GM12878 (cell line): ENCODE data around the gene IFT88. TPM values are rescaled to one million over a fixed set of nuclear protein-coding genes. Genes with fewer than 3 reads are reported as not detected.

Experiments used
- ATAC-seq: fragments of 200-7000 bp; cut with Tn5 transposase; 3 replicates; pipeline ENCODE4 v1.9.1; 2020; ENCODE audit warnings: mild to moderate bottlenecking, moderate library complexity
- BruUV-seq: library from RNA; stranded (reverse); fragments of 400-500 nt; replicated peaks from 2 replicates; lab custom pipeline; 2021; lab: Mats Ljungman, UMichigan
- CTCF ChIA-PET: fragments of 300-600 bp; sonication (Branson Sonifier 250); formaldehyde crosslinking; extraction: SDS; loops from one replicate; lab custom pipeline; 2021; ENCODE audit warnings: inconsistent platforms; lab: Yijun Ruan, JAX
- POLR2A ChIA-PET: fragments of 350-600 bp; formaldehyde crosslinking; extraction: SDS; loops from one replicate; lab custom pipeline; 2021; ENCODE audit warnings: inconsistent platforms; lab: Charles Lee
- RAD21 ChIA-PET: fragments of 300-600 bp; sonication (Branson Sonifier 250); formaldehyde crosslinking; loops from one replicate; lab custom pipeline; 2023; ENCODE audit warnings: antibody characterized with exemption; ENCODE audit not compliant: unreplicated experiment; lab: Charles Lee
- SMC1A ChIA-PET: fragments of 300-600 bp; sonication (Branson Sonifier 250); formaldehyde crosslinking; loops from one replicate; lab custom pipeline; 2023; ENCODE audit not compliant: unreplicated experiment, uncharacterized antibody; lab: Charles Lee
- DNase-seq: peaks from one replicate; pipeline ENCODE4 v3.0.0-alpha.2; 2011; ENCODE audit warnings: low read depth, low spot score
- FAIRE-seq: peaks from 3 replicates; lab custom pipeline; 2011; peaks lifted over from hg19 to GRCh38; lab: Jason Lieb, UNC
- H2AFZ ChIP-seq: 2 replicates; pipeline ENCODE4 v1.6.0; 2011; ENCODE audit warnings: low read depth, low read length, control low read depth; ENCODE audit not compliant: control insufficient read depth
- H3K27ac ChIP-seq: 2 replicates; pipeline ENCODE4 v1.5.1; 2011; ENCODE audit warnings: control low read depth; ENCODE audit not compliant: control insufficient read depth, insufficient read depth
- H3K27me3 ChIP-seq, 2 experiments: replicated peaks in 1 of 2; 2 replicates each; pipeline versions ENCODE4 v1.6.0 to v1.6.1; 2011; ENCODE audit warnings: low read length in 1 of 2; ENCODE audit not compliant: control insufficient read depth in 2 of 2, insufficient read depth in 2 of 2
- H3K36me3 ChIP-seq, 2 experiments: 2 replicates each; pipeline ENCODE4 v1.5.1; 2011; ENCODE audit warnings: low read length in 1 of 2; ENCODE audit not compliant: control insufficient read depth in 2 of 2, insufficient read depth in 2 of 2
- H3K4me1 ChIP-seq: 2 replicates; pipeline ENCODE4 v1.6.1; 2011; ENCODE audit warnings: mild to moderate bottlenecking, low read length, moderate library complexity, mixed read lengths; ENCODE audit not compliant: control insufficient read depth, insufficient read depth
- H3K4me2 ChIP-seq: 2 replicates; pipeline ENCODE4 v1.6.0; 2011; ENCODE audit warnings: control low read depth; ENCODE audit not compliant: control insufficient read depth, insufficient read depth
- H3K4me3 ChIP-seq: fragments of 200-600 bp; sonication (generic); 2 replicates; pipeline ENCODE4 v1.5.1; 2016
- H3K79me2 ChIP-seq: 2 replicates; pipeline ENCODE4 v1.6.0; 2011; ENCODE audit warnings: low read length; ENCODE audit not compliant: control insufficient read depth, insufficient read depth
- H3K9ac ChIP-seq: 2 replicates; pipeline ENCODE4 v1.8.0; 2011; ENCODE audit warnings: low read length, control low read depth, mixed read lengths; ENCODE audit not compliant: control insufficient read depth, insufficient read depth
- H3K9me3 ChIP-seq: replicated peaks from 3 replicates; pipeline ENCODE4 v1.5.1; 2011; ENCODE audit warnings: mild to moderate bottlenecking, low read length; ENCODE audit not compliant: control insufficient read depth, insufficient read depth
- H4K20me1 ChIP-seq: 2 replicates; pipeline ENCODE4 v1.6.0; 2011; ENCODE audit not compliant: control insufficient read depth, insufficient read depth
- E2F4 ChIP-seq: IDR thresholded peaks from 2 replicates; pipeline ENCODE4 v1.6.1; 2012; ENCODE audit warnings: low read depth, low read length, improper control_type of control experiment
- HDAC6 ChIP-seq: fragments of 200-600 bp; sonication (generic); IDR thresholded peaks from one replicate; pipeline ENCODE4 v1.8.0; 2017; ENCODE audit warnings: antibody characterized with exemption; ENCODE audit not compliant: unreplicated experiment
- IRF4 ChIP-seq: IDR thresholded peaks from 2 replicates; pipeline ENCODE4 v1.6.1; 2011; ENCODE audit warnings: low read depth, low read length
- MTA2 ChIP-seq: fragments of 450-650 bp; IDR thresholded peaks from 2 replicates; pipeline ENCODE4 v1.6.1; 2016; ENCODE audit warnings: low read depth, mild to moderate bottlenecking, moderate library complexity
- MYB ChIP-seq: fragments of 150-350 bp; IDR thresholded peaks from 2 replicates; pipeline ENCODE4 v1.6.1; 2014; ENCODE audit warnings: mild to moderate bottlenecking, low read depth, low read length, borderline replicate concordance
- PKNOX1 ChIP-seq: fragments of 450-650 bp; IDR thresholded peaks from 2 replicates; pipeline ENCODE4 v1.6.1; 2016; ENCODE audit warnings: mild to moderate bottlenecking
- PRDM15 ChIP-seq: fragments of 450-650 bp; formaldehyde crosslinking; IDR thresholded peaks from 2 replicates; pipeline ENCODE4 v1.4.0; 2020; ENCODE audit warnings: mild to moderate bottlenecking, moderate library complexity
- RAD21 ChIP-seq: IDR thresholded peaks from 2 replicates; pipeline ENCODE4 v1.6.1; 2011; ENCODE audit warnings: mild to moderate bottlenecking, low read depth, low read length, moderate library complexity; ENCODE audit not compliant: insufficient read depth
- SMARCA5 ChIP-seq: fragments of 450-650 bp; IDR thresholded peaks from 2 replicates; pipeline ENCODE4 v1.6.1; 2017; ENCODE audit warnings: mild to moderate bottlenecking
- STAT3 ChIP-seq: IDR thresholded peaks from 2 replicates; pipeline ENCODE4 v1.6.1; 2011; ENCODE audit warnings: low read depth, low read length, improper control_type of control experiment
- SUPT20H ChIP-seq: IDR thresholded peaks from 2 replicates; pipeline ENCODE4 v1.6.1; 2011; ENCODE audit warnings: low read depth, mild to moderate bottlenecking, low read length, moderate library complexity, borderline replicate concordance; ENCODE audit not compliant: control insufficient read depth
- WRNIP1 ChIP-seq: IDR thresholded peaks from 2 replicates; pipeline ENCODE4 v1.6.1; 2011; ENCODE audit warnings: low read depth, low read length, improper control_type of control experiment, borderline replicate concordance
- WGBS: methylation state at CpG from one replicate; pipeline ENCODE4 v1.1.6; 2016; ENCODE audit warnings: low lambda C conversion rate; ENCODE audit not compliant: insufficient replicate concordance, insufficient coverage; ENCODE audit errors: missing lambda C conversion rate; 5-methylcytosine and 5-hydroxymethylcytosine counted together
- in situ Hi-C: fragments of 300-500 bp; cut with MboI; formaldehyde crosslinking; loops from 9 replicates; pipeline ENCODE4 v1.14.3; 2018; ENCODE audit warnings: mixed read lengths
- intact Hi-C: fragments of 100-400 bp; cut with micrococcal nuclease; formaldehyde crosslinking; loops from one replicate; pipeline ENCODE4 v1.14.2; 2022; ENCODE audit not compliant: unreplicated experiment
- polyA plus RNA-seq, 11 experiments: library from polyadenylated mRNA; depleted of rRNA in 4 of 11; unstranded in 6 of 11; stranded (reverse) in 5 of 11; fragments of >200 nt; fragmentation: Nextera tagmentation in 4 of 11; fragmentation: Illumina TruSeq in 1 of 11; extraction: Ambion mirVana in 4 of 11; extraction: Trizol in 1 of 11; gene quantifications; 1 replicate in 1 of 11; 2 replicates in 10 of 11; pipeline versions ENCODE4 v1.2.1 to v1.2.3, GENCODE V29; 2011 to 2016; ENCODE audit warnings: inconsistent platforms in 2 of 11, missing spikeins in 2 of 11, low read depth in 1 of 11
- total RNA-seq, 4 experiments: library from RNA; depleted of rRNA in 3 of 4; stranded (reverse); fragments of >200 nt in 3 of 4; fragmentation: Illumina TruSeq in 1 of 4; extraction: Trizol in 1 of 4; gene quantifications; 2 replicates each; pipeline versions ENCODE4 v1.2.1 to v1.2.3, GENCODE V29; 2013 to 2021
- TF ChIP-seq, protein P1 (sequence below): fragments of 450-650 bp; IDR thresholded peaks from 2 replicates; pipeline ENCODE4 v1.6.1; 2014; ENCODE audit warnings: mild to moderate bottlenecking

The IFT88 gene
- total and polyA plus RNA-seq, 10 of the 15 experiments (the other 5 are each of a cell fraction or from before 2014, with no cell fraction given), result 2.9 to 5.6 (median 4.1) TPM

- ATAC-seq (no peak), DNase-seq (no peak), FAIRE-seq (no peak)
- no peaks in the 10 kb centered on the region for H3K9me3 ChIP-seq
- H3K79me2 ChIP-seq, result no peaks in the 10 kb centered on the region
- no peaks in the 10 kb centered on the region for H3K27me3 ChIP-seq
- H3K27ac ChIP-seq, result no peak overlapping the region
- CTCF ChIA-PET, result no interaction called here
- no peak overlapping the region for H3K4me2 ChIP-seq
- no peak for TF ChIP-seq SMARCA5
- no peak for TF ChIP-seq STAT3
- TF ChIP-seq, protein P1, sequence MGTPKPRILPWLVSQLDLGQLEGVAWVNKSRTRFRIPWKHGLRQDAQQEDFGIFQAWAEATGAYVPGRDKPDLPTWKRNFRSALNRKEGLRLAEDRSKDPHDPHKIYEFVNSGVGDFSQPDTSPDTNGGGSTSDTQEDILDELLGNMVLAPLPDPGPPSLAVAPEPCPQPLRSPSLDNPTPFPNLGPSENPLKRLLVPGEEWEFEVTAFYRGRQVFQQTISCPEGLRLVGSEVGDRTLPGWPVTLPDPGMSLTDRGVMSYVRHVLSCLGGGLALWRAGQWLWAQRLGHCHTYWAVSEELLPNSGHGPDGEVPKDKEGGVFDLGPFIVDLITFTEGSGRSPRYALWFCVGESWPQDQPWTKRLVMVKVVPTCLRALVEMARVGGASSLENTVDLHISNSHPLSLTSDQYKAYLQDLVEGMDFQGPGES, result no peak
- TF ChIP-seq SUPT20H, result no peak
- TF ChIP-seq IRF4, result no peak
- TF ChIP-seq PRDM15 (CRISPR knock-in tag), result no peak
- no peak for TF ChIP-seq E2F4
- no peak for TF ChIP-seq PKNOX1
- TF ChIP-seq MTA2, result no peak
- TF ChIP-seq WRNIP1, result no peak
- TF ChIP-seq HDAC6, result no peak
- no peak for TF ChIP-seq RAD21
- TF ChIP-seq MYB, result no peak
- SMC1A ChIA-PET, result no interaction called here
- H3K9ac ChIP-seq, result no peak overlapping the region
- H3K36me3 ChIP-seq, result no peaks in the 10 kb centered on the region
- POLR2A ChIA-PET, result no interaction called here
- BruUV-seq, result no TSS peak
- RAD21 ChIA-PET, result no interaction called here
- H3K4me1 ChIP-seq, result no peaks in the 10 kb centered on the region
- in situ Hi-C loops, result no loop called here
- WGBS, result 13% methylated on average over 2 of the region's 2 CpGs
- no peak overlapping the region for H2AFZ ChIP-seq
- H3K4me3 ChIP-seq, result no peak overlapping the region
- H4K20me1 ChIP-seq, result no peaks in the 10 kb centered on the region
- intact Hi-C loops, result no loop called here
These were observed 105.8 kb downstream of the IFT88 start for GRCh38 chr13:20672772-20673171.
